Astrocyte of the cerebellum (primary cell): ENCODE results near the gene GABRB3.

Experiments
- DNase-seq: peaks from one replicate; pipeline ENCODE4 v3.0.0-alpha.2; 2011; ENCODE audit warnings: low read depth
- H3K4me3 ChIP-seq: 2 replicates; pipeline ENCODE4 v1.5.1; 2011; ENCODE audit warnings: mild to moderate bottlenecking, low read depth, low read length, moderate library complexity
- CTCF ChIP-seq: IDR thresholded peaks from 2 replicates; pipeline ENCODE4 v1.5.1; 2012; ENCODE audit warnings: low read length, low read depth, moderate library complexity, mild to moderate bottlenecking; ENCODE audit errors: missing control alignments
- in situ Hi-C: cut with HindIII; loops from 2 replicates; pipeline ENCODE4 v1.10.0; 2017; ENCODE audit warnings: low sequenced_read_pairs

The GABRB3 gene

GRCh38 chr15:26711445-26711844, 61.4 kb downstream of the GABRB3 start:
- no peak overlapping the region for H3K4me3 ChIP-seq
- no peak for DNase-seq
- in situ Hi-C loops = no loop called here
- no peak for TF ChIP-seq CTCF

GRCh38 chr15:26702381-26702780, 70.5 kb downstream of the GABRB3 start:
- no peak for DNase-seq
- no peak overlapping the region for H3K4me3 ChIP-seq
- in situ Hi-C loops = no loop called here
- no peak for TF ChIP-seq CTCF

- no peak for DNase-seq
- in situ Hi-C loops = no loop called here
- no peak for TF ChIP-seq CTCF
- H3K4me3 ChIP-seq = no peak overlapping the region
Measured at GRCh38 chr15:26698555-26698954, 74.3 kb downstream of the GABRB3 start.

- no peak for TF ChIP-seq CTCF
- in situ Hi-C loops = no loop called here
- no peak overlapping the region for H3K4me3 ChIP-seq
- DNase-seq = no peak
Measured at GRCh38 chr15:26697913-26698312, 75.0 kb downstream of the GABRB3 start.

GRCh38 chr15:26691249-26691648, 81.6 kb downstream of the GABRB3 start:
- H3K4me3 ChIP-seq = no peak overlapping the region
- no peak for TF ChIP-seq CTCF
- in situ Hi-C loops = no loop called here
- DNase-seq = no peak

GRCh38 chr15:26690778-26691177, 82.1 kb downstream of the GABRB3 start:
- in situ Hi-C loops = no loop called here
- TF ChIP-seq CTCF = no peak
- no peak for DNase-seq
- no peak overlapping the region for H3K4me3 ChIP-seq

GRCh38 chr15:26689462-26689861, 83.4 kb downstream of the GABRB3 start:
- DNase-seq = no peak
- H3K4me3 ChIP-seq = no peak overlapping the region
- in situ Hi-C loops = no loop called here
- TF ChIP-seq CTCF = no peak
